ENCODE data around the gene LRRK1.

The LRRK1 gene

GRCh38 chr15:101043011-101043410, 123.9 kb downstream of the LRRK1 start:
- DNase-seq (ENCODE audit: low read depth), result no peak

DNA sequence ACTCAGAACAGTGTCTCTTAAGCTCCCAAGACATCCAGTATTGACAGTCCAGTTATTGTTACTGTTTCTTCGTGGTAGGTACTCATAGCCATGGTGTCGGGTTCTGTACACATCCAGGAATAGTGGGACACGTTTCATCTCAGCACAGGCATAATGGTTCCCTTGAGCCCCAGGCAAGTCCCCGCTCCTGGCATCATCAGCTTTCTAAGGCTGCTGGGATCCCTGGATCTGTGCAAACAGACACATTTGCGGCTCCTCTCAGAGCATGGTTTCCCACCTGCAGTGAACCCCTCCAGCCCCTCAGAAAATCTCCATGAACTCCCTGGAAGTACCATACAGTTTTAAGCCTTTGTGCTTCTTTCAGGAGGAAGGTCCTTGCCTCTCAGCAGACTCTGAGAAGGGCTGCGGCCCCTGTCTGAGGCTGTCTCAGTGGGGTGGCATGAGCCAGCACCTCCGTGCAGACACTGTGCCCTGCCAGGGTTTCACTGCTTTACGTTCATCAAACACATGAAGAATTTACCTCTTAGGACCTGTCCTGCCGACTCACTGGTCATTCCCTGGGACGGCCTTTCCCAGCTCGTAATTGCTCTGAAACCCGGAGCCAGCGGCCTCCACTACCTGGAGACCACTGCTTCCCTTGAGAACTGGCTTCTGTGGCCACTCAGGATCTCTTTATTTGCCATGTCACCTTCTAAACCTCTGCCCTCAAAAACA, 124.9 kb downstream of the LRRK1 start:
- no peak for DNase-seq (ENCODE audit: low read depth)

- no peak for DNase-seq (ENCODE audit: low read depth)
Observed at GRCh38 chr15:101044625-101045235, 125.6 kb downstream of the LRRK1 start.

- no peak for DNase-seq (ENCODE audit: low read depth)
Observed at GRCh38 chr15:101045236-101045646, 126.1 kb downstream of the LRRK1 start.

DNA sequence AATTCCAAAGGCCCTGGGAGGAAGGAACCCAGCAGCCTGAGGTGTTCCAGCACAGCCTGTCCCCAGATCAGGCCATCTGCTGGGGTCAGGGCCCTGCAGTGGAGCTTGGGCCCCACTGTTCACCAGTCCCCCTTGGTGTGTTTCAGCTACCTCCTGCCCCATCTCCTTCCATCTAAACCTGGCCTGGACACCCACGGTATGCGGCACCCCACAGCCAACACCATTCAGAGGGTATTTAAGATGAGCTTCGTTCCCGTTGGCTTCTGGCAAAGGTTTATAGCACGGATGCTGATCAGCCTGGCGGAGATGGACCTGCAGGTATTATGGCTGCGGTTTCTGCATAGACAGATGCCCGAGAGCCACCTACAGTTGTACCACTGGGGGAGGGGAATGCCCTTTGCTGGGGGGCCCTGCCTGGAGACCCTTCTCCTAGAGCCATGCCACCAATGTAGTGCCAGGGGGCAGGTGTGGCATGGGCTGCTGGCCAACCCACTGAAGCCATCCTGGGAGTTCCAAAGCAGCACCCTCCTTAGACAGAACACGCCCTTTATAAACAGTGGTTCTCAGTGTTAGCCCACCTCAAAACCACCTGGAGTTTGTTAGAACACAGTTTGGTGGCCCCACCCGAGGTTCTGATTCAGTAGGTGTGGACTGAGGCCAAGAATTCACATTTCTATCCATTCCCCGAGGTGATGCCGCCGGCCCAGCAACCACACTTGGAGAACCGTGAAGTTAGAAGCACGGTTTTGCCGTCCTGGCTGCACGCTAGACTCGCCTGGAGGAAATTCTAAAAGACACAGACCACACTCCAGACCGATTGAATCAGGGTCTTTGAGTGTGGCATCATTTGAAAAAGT, 126.9 kb downstream of the LRRK1 start:
- DNase-seq (ENCODE audit: low read depth), result no peak

DNA sequence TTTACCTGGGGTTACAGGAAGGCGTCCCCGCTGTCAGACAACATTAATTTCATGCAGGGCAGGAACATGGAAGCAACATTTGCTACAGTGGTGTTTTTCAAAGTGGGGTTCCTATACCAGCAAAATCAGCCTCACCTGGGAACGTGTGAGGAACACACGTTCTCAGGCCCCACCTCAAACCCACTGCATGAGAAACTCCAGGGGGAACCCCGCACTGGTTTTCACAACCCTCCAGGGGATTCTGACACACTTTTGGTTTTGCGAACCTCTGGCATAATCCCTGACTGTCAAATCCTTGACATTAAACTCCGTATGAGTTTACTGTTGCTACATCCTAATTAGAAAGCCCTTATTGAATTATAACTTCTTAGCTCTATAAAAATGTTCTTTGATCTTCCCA, 127.7 kb downstream of the LRRK1 start:
- no peak for DNase-seq (ENCODE audit: low read depth)

DNA sequence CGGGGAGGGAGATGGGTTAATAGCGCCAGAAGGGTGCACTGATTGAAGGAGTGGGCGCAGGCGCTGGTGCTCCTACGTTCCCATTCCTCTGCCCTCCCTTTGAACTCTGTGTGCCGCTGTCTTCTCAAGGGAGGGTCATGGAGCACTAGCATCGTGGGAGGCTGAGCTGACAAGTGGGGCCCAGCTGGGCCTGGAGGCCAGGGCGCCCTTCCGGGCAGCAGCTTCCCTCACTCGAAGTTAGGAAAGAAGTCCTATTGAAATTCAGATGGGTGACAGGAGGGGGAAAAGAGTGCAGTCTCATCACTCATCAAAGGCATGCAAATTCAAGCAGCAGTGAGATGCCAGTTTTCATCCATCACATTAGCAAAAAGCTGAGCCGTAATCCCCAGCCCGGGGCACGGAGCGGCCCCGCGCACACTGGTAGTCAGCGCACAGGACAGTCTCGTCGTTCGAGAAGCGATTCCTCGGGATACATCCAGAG, 128.2 kb downstream of the LRRK1 start:
- no peak for DNase-seq (ENCODE audit: low read depth)

GRCh38 chr15:101048176-101048575, 129.0 kb downstream of the LRRK1 start:
- DNase-seq (ENCODE audit: low read depth), result no peak

- no peak for DNase-seq (ENCODE audit: low read depth)
Observed at GRCh38 chr15:101048581-101049030, 129.4 kb downstream of the LRRK1 start.

- DNase-seq (ENCODE audit: low read depth), result no peak
Observed at GRCh38 chr15:101049282-101049681, 130.1 kb downstream of the LRRK1 start.

DNA sequence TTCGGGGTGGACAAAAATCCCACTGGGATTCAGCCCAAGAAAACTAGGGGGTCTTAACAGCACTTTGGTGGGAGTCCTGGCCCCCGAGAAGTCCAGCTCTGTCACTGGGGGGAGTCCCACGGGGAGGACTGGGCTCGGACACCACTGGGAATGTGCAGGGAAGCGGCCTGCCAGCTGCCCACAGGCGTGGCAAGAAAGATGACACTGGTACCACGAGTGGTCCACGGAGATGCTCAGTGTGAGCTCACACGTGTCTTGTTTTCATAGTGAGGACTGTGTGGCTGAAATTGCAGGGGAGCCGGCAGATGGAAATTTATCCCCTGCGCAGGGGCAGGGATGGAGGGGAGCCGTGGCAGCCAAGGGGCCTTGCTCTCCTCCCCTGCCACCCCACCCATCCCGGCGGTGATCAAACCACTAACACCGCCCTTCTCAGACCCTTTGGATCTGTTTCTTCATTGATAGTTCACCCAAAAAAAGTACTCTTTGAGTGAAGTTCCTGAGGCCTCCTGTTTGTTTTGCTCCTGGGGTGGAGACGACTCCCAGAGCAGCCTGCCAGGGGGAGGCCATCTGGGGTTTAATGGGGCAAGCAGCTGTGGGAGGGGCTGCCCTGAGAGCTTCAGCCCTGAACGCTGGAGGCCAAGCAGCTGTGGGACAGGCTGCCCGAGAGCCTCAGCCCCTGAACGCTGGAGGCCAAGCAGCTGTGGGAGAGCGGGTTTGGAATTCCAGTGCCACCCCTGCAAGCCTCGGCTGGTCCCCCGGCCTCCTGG, 130.9 kb downstream of the LRRK1 start:
- DNase-seq (ENCODE audit: low read depth), result no peak

DNA sequence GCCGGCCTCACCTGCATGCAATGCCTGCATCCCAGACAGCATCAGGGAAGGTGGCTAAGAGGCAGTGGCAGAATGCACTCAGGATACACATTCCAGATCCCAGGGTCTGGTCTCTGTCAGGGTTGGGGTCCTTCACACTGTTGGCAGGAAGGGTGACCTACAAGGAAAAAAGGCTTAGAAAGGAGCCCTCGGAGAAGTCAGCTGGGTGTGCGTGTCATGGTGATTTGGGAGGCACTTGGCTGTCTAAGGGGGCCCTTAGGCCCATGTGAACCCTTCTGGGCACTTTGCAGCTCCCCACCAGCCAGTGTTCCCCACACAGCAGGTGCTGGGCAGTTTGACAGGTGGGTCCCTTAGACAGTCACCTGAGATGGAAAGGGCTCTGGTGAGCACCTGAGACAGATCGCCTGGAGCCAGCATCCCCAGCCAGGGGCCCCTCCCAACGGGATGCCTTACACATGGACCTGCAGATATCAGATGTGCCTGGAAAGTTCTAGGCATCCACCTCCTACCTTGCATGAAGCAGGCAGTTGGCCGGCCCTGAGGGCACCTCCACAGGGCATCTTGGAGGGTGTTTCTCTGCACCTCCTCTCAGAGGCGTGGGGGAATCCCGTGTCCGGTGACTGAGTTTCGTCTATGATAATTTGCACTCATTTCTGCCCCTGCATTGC, 131.6 kb downstream of the LRRK1 start:
- no peak for DNase-seq (ENCODE audit: low read depth)

DNA sequence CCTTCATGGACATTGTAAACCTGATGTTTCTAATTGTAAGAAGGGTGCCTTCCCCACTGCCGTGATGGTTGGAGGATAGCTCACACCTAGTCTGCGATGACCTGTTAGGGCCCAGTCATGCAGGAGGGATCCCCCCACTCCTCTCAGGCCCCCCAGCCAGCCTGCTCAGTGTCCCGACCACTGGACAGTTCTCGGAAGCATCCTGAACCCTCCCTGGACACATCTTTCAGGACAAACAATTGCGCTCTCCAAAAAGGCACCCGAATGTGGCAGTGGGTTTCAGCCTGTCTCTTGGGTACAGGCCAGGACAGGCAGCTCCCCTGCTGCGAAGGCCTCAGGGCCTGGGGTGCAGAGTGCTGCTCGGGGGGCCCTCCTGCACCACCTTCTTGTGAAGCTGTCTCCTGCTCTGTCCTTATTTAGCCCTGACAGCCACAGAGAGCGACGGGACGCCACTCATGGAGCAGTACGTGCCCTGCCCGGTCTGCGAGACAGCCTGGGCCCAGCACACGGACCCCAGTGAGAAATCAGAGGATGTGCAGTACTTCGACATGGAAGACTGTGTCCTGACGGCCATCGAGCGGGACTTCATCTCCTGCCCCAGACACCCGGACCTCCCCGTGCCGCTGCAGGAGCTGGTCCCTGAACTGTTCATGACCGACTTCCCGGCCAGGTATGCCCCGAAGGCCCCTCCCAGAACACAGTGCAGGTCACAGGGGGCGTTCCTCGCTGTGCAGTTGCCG, 132.3 kb downstream of the LRRK1 start:
- DNase-seq (ENCODE audit: low read depth), result no peak

DNA sequence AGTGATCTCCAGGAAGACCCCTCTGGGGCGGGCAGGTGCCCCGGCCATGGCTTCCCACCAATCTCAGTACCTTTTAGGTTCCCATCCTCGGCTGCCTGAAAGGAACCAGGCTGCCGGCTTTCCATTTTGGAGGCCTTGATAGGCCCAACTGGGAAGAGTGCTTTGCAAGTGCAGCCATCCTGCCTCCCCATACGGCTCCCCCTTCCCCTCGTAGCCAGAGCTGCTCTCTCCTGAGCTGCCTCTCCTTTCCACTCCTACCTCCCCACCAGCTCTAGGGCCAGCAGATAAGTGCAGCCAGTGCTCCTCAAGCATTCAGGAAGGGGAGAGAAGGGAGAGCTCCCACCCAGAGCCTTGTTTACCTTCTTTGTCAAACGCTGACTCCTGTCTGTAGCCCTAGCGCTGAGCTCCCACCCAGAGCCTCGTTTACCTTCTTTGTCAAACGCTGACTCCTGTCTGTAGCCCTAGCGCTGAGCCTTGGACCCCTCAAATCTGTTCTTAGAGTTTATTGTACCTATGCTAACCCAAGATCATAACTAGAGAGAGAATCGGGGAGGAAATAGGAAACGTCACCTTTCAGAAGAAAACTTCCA, 133.0 kb downstream of the LRRK1 start:
- no peak for DNase-seq (ENCODE audit: low read depth)

- DNase-seq (ENCODE audit: low read depth), result no peak
Observed at GRCh38 chr15:101052681-101053121, 133.5 kb downstream of the LRRK1 start.

DNA sequence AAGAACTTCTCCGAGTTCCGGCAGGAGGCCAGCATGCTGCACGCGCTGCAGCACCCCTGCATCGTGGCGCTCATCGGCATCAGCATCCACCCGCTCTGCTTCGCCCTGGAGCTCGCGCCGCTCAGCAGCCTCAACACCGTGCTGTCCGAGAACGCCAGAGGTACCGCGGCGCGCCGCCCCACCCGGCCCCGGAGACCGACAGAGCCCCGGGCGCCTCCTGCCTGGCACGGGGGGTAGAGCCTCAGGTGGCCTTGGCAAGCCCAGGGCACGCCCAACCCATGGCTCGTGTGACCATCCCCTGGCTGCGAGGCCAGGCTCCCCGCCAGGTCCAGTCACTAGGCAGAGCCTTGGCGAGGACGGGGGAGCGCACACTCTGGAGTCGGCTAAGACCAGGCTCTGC, 134.1 kb downstream of the LRRK1 start:
- DNase-seq (ENCODE audit: low read depth), result no peak

DNA sequence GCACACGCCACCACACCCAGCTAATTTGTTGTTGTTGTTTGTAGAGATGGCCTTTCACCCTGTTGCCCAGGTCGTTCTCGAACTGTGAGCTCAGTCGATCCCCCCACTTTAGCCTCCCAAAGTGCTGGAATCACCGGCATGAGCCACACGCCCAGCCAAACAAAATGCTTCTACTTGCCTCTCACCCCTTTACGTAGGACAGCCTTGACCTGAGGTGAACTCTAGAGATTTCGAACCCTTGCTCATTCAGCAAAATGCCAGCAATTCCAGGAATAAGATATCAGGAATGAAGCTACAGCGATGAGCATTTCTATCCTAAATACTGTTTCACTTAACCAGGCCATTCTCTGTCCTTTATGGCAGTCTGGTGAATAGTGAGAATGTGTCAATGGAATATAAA, 135.0 kb downstream of the LRRK1 start:
- no peak for DNase-seq (ENCODE audit: low read depth)

- no peak for DNase-seq (ENCODE audit: low read depth)
Observed at GRCh38 chr15:101054991-101055390, 135.8 kb downstream of the LRRK1 start.

DNA sequence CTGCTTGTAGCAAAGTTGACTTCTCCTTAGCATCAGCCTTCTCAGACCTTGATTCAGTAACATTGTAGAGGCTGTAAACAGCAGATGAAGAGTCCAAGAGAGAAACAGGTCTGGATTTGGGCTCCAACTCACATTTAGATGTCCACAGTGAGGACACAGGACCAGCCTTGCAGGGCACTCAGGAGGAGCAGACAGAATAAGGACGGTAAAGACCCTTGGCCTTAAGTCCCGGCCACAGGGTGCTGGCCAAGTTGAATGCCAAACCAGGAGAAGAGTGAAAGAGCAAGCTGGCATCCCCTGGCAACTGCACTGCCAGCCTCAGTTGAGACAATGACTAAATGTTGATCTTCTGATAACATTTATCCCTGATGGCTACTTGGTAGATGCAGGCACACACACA, 136.3 kb downstream of the LRRK1 start:
- no peak for DNase-seq (ENCODE audit: low read depth)

All from stimulated activated CD8-positive, alpha-beta memory T cell treated with anti-CD3 and anti-CD28 coated beads, Interleukin-15, amount 100 ng/mL, for 24 hours (primary cell).